ENCODE data around the gene GNAO1.
"Not testable (repeated sequence)": the region's sequence is repeated elsewhere in the genome, so short reads cannot be mapped to it uniquely, and the experiment has no call there.

The GNAO1 gene

DNA sequence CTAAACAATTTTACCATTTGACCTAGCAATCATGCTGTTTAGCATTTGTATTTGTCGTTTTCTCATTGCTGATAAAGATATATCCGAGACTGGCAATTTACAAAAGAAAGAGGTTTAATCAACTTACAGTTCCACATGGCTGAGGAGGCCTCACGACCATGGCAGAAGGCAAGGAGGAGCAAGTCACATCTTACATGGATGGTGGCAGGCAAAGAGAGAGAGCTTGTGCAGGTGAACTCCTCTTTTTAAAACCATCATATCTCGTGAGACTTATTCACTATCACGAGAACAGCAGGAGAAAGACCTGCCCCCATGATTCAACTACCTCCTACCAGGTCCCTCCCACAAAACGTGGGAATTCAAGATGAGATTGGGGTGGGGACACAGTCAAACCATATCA lies 187.8 kb downstream of the GNAO1 start:
- H3K4me1 Mint-ChIP-seq; DNase-seq (ENCODE audit: low spot score in 2 of 2); H3K27ac Mint-ChIP-seq; H3K4me3 Mint-ChIP-seq; ATAC-seq: not testable (repeated sequence)
- H3K9me3 Mint-ChIP-seq: peaks cover 16% of the 10 kb centered on the region
- peaks cover 59% of the 10 kb centered on the region for H3K36me3 Mint-ChIP-seq

- DNase-seq (ENCODE audit: low spot score in 2 of 2); H3K27ac Mint-ChIP-seq; H3K4me3 Mint-ChIP-seq; H3K4me1 Mint-ChIP-seq; ATAC-seq: not testable (repeated sequence)
- peaks cover 72% of the 10 kb centered on the region for H3K36me3 Mint-ChIP-seq
- peaks cover 16% of the 10 kb centered on the region for H3K9me3 Mint-ChIP-seq
Observed at GRCh38 chr16:56380778-56381485, 189.6 kb downstream of the GNAO1 start.

- DNase-seq (ENCODE audit: low spot score in 2 of 2) (no peak), ATAC-seq (no peak)
- H3K27ac Mint-ChIP-seq: no peak overlapping the region
- H3K9me3 Mint-ChIP-seq: peaks cover 16% of the 10 kb centered on the region
- no peaks in the 10 kb centered on the region for H3K4me1 Mint-ChIP-seq
- peaks cover 75% of the 10 kb centered on the region for H3K36me3 Mint-ChIP-seq
- H3K4me3 Mint-ChIP-seq: no peak overlapping the region
Observed at GRCh38 chr16:56382459-56382858, 191.2 kb downstream of the GNAO1 start.

DNA sequence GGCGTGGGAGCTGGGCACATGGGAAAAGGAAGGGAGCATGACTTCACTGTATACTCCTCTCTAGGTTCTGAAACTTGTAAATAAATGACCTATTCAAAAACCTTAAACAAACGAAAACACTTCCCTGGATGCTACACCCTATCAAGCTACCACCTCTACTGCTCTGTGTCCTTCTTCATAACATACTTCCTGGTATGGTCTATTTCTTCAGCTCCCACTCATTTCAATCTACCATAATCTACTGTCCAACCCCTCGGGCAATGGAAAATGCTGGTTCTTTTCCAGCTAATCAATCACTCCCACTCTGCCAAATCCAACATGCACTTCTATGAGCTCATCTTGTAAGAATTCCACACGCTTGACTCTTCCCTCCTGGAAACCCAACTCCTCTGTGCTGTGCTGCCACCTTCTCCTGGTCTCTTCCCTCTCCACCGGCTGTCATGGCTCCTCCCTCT lies 191.6 kb downstream of the GNAO1 start:
- no peak for DNase-seq (ENCODE audit: low spot score in 2 of 2)
- Mint-ChIP-seq H3K4me1 (no peaks in the 10 kb centered on the region), H3K27ac (no peak overlapping the region), H3K36me3 (peaks cover 76% of the 10 kb centered on the region), H3K9me3 (peaks cover 16% of the 10 kb centered on the region), H3K4me3 (no peak overlapping the region)
- no peak for ATAC-seq

GRCh38 chr16:56384074-56384721 lies 192.9 kb downstream of the GNAO1 start:
- Mint-ChIP-seq H3K4me3 (no peak overlapping the region), H3K27ac (no peak overlapping the region), H3K9me3 (peaks cover 16% of the 10 kb centered on the region), H3K36me3 (peaks cover 81% of the 10 kb centered on the region), H3K4me1 (no peaks in the 10 kb centered on the region)
- no peak for DNase-seq (ENCODE audit: low spot score in 2 of 2)
- no peak for ATAC-seq

DNA sequence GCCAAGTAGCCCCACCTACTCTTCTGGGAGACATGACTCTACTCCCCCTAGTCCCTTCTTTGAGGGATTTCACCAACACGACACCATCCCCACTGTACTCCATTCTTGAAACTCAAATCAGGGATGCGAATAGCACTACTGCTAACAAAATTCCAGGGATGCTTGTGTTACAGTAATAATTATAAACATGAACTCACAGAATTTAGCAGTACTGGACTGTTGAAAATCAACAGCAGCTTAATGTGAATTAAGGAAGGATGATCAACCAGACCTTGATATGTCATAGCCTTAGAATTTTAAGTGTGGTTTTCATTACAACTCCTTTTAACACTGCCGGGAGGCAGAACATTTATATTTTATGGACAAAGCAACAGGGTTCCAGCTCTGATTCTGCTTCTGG lies 196.1 kb downstream of the GNAO1 start:
- ATAC-seq (no peak), DNase-seq (ENCODE audit: low spot score in 2 of 2) (no peak)
- H3K36me3 Mint-ChIP-seq: peaks cover 77% of the 10 kb centered on the region
- H3K4me1 Mint-ChIP-seq: peaks cover 5% of the 10 kb centered on the region
- peaks cover 8% of the 10 kb centered on the region for H3K9me3 Mint-ChIP-seq
- H3K27ac Mint-ChIP-seq: no peak overlapping the region
- H3K4me3 Mint-ChIP-seq: no peak overlapping the region

- DNase-seq (ENCODE audit: low spot score in 2 of 2) (no peak), ATAC-seq (no peak)
- Mint-ChIP-seq H3K4me1 (peaks cover 5% of the 10 kb centered on the region), H3K36me3 (peaks cover 77% of the 10 kb centered on the region), H3K27ac (no peak overlapping the region), H3K9me3 (peaks cover 5% of the 10 kb centered on the region), H3K4me3 (no peak overlapping the region)
Observed at GRCh38 chr16:56388209-56388608, 196.9 kb downstream of the GNAO1 start.

GRCh38 chr16:56389554-56389953 lies 198.3 kb downstream of the GNAO1 start:
- ATAC-seq: no peak
- H3K27ac Mint-ChIP-seq: peak overlapping the region; percentile 5

DNA sequence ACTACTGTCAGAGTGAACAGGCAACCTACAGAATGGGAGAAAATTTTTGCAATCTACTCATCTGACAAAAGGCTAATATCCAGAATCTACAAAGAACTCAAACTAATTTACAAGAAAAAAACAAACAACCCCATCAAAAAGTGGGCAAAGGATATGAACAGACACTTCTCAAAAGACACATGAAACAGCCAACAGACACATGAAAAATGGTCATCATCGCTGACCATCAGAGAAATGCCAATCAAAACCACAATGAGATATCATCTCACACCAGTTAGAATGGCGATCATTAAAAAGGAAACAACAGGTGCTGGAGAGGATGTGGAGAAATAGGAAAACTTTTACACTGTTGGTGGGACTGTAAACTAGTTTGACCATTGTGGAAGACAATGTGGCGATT lies 205.4 kb downstream of the GNAO1 start:
- peaks cover 74% of the 10 kb centered on the region for H3K36me3 Mint-ChIP-seq
- ATAC-seq; H3K27ac Mint-ChIP-seq; DNase-seq (ENCODE audit: low spot score in 2 of 2); H3K9me3 Mint-ChIP-seq; H3K4me3 Mint-ChIP-seq: not testable (repeated sequence)
- H3K4me1 Mint-ChIP-seq: peaks cover 20% of the 10 kb centered on the region

More at GRCh38 chr16:56389554-56389953, 198.3 kb downstream of the GNAO1 start:
- Mint-ChIP-seq H3K36me3 (peaks cover 77% of the 10 kb centered on the region), H3K4me1 (peaks cover 14% of the 10 kb centered on the region), H3K4me3 (no peak overlapping the region), H3K9me3 (no peaks in the 10 kb centered on the region)
- DNase-seq (ENCODE audit: low spot score in 2 of 2): no peak

DNA sequence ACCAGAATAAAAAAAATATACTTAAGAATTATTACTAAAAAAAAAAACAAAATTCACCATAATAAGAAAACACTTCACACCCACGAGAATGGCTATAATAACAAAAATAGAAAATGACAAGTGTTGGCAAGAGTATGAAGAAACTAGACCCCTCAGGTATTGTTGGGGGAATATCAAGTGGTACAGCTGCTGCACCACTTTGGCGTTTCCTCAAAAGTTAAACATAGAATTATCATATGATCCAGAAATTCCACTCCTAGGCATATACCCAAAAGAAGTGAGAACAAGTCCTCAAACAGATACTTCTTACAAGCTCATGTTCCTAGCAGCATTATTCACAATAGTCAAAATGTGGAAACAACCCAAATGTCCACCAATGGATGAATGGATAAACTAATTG lies 207.8 kb downstream of the GNAO1 start:
- no peak for DNase-seq (ENCODE audit: low spot score in 2 of 2)
- Mint-ChIP-seq H3K9me3 (no peaks in the 10 kb centered on the region), H3K36me3 (peaks cover 77% of the 10 kb centered on the region)

DNA sequence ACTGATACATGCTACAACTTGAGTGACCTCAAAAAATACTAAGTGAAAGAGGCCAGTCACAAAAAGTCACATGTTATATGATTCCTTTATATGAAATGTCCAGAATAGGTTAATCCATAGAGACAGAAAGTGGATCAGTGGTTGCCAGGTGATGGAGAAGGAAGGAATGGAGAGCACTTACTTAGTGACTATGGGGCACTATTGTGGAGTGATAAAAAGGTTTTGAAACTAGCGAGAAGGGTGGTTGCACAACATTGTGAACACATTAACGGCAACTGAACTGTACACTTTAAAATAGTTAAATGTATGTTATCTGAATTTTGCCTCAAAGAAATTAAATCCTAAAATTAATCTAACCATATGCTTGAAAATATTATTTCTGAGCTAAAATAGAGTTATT lies 208.2 kb downstream of the GNAO1 start:
- H3K27ac Mint-ChIP-seq: no peak overlapping the region
- H3K4me1 Mint-ChIP-seq: peaks cover 11% of the 10 kb centered on the region
- ATAC-seq: no peak
- no peaks in the 10 kb centered on the region for H3K9me3 Mint-ChIP-seq
- no peak overlapping the region for H3K4me3 Mint-ChIP-seq
- peaks cover 77% of the 10 kb centered on the region for H3K36me3 Mint-ChIP-seq
- DNase-seq (ENCODE audit: low spot score in 2 of 2): no peak

More for the DNA sequence above, 207.8 kb downstream of the GNAO1 start:
- Mint-ChIP-seq H3K27ac (no peak overlapping the region), H3K4me3 (no peak overlapping the region), H3K4me1 (peaks cover 14% of the 10 kb centered on the region)
- no peak for ATAC-seq

GRCh38 chr16:56400458-56400857 lies 209.2 kb downstream of the GNAO1 start:
- H3K4me1 Mint-ChIP-seq: peaks cover 11% of the 10 kb centered on the region
- no peaks in the 10 kb centered on the region for H3K9me3 Mint-ChIP-seq
- H3K36me3 Mint-ChIP-seq: peaks cover 77% of the 10 kb centered on the region
- H3K4me3 Mint-ChIP-seq: no peak overlapping the region
- H3K27ac Mint-ChIP-seq: peak overlapping the region; percentile 8
- ATAC-seq (no peak), DNase-seq (ENCODE audit: low spot score in 2 of 2) (no peak)

GRCh38 chr16:56401482-56401881 lies 210.2 kb downstream of the GNAO1 start:
- Mint-ChIP-seq H3K9me3 (no peaks in the 10 kb centered on the region), H3K4me3 (no peak overlapping the region), H3K36me3 (peaks cover 85% of the 10 kb centered on the region), H3K4me1 (peaks cover 11% of the 10 kb centered on the region), H3K27ac (no peak overlapping the region)
- ATAC-seq: no peak
- no peak for DNase-seq (ENCODE audit: low spot score in 2 of 2)

DNA sequence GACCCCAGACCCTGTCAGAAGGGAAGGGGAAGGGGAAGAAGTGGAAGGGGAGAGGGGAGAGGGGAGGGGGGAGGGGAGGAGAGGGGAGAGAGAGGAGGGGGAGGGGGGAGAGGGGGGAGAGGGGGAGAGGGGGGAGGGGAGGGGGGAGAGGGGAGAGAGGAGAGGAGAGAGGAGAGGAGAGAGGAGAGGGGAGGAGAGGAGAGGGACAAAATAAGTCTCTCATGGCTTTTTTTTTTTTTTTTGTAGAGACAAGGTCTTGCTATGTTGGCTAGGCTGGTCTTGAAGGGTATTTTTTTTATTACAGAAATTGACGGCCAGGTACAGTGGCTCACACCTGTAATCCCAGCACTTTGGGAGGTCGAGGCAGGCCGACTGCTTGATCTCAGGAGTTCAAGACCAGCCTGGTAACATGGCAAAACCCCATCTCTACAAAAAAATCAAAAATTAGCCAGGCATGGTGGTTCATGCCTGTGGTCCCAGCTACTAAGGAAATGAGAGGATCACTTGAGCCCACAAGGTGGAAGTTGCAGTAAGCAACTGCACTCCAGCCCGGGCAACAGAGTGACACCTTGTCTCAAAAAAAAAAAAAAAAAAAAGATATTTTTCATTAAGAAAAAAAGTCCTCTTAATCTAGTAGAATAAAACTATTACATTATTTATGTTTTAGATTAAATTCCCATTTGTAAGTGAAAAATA lies 214.8 kb downstream of the GNAO1 start:
- ATAC-seq: no peak
- Mint-ChIP-seq H3K4me3 (no peak overlapping the region), H3K9me3 (no peaks in the 10 kb centered on the region), H3K27ac (peak overlapping the region; percentile 71), H3K36me3 (peaks cover 98% of the 10 kb centered on the region), H3K4me1 (peaks cover 9% of the 10 kb centered on the region)
- DNase-seq (ENCODE audit: low spot score in 2 of 2): no peak
